Skeletal muscle cell (primary cell): ENCODE measurements around the gene DCXR.
A peak's percentile ranks its signal among the peaks of the same experiment; 100 is the strongest.

Experiments used
- DNase-seq: peaks from one replicate; pipeline ENCODE4 v3.0.0-alpha.2; 2010; ENCODE audit warnings: low read depth
- H3K4me3 ChIP-seq: 2 replicates; pipeline ENCODE4 v1.5.1; 2011; ENCODE audit warnings: low read depth, mild to moderate bottlenecking, control low read depth, low read length, moderate library complexity

DCXR gene

GRCh38 chr17:82004517-82005455 is 32.7 kb downstream of the DCXR start:
- H3K4me3 ChIP-seq: no peak overlapping the region
- no peak for DNase-seq

GRCh38 chr17:82003411-82004381 is 33.8 kb downstream of the DCXR start:
- no peak overlapping the region for H3K4me3 ChIP-seq
- DNase-seq: peak; percentile 83

- H3K4me3 ChIP-seq: no peak overlapping the region
- no peak for DNase-seq
Observed at GRCh38 chr17:82001571-82002056, 35.9 kb downstream of the DCXR start.

GRCh38 chr17:82000803-82001570 is 36.5 kb downstream of the DCXR start:
- no peak overlapping the region for H3K4me3 ChIP-seq
- DNase-seq: no peak

DNA sequence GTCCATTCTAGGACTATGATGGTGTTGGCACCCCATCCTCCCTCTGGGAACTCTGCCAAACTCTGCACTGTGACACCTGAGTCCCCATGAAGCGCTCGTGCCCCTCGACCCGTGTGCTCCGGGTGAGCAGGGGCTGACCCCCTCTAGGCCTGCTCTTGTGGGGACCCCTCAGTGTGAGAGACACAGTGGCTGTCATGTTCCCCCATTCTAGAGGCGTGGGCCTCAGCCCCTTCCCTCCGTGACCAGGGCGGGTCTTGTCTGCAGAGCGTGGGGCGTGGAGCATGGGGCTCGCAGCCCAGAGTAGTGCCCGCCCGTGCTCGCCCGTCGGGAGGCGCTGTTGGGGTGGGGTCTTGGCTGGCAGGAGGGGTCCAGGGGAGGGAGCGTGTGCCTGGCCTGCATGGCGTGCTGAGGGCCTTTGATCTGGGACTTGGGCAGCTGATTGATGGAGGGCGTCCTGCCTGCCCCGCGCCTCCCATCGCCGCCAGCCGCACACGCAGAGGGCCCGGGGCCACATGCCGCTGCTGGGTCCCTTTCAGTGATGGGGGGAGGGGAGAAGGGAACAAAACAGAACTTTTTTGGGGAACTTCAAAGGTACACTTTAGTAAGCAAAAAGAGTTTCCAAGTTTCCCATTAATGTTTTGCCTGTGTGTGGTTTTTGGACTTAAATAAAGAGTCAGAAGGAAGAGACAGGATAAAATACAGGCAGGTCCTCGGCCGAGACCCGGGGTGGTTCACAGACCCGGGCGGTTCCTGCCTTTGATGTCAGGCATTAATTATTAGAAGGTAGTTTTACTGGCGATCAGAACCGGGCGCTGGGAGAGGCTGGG is 37.3 kb downstream of the DCXR start:
- no peak for DNase-seq
- H3K4me3 ChIP-seq: no peak overlapping the region

DNA sequence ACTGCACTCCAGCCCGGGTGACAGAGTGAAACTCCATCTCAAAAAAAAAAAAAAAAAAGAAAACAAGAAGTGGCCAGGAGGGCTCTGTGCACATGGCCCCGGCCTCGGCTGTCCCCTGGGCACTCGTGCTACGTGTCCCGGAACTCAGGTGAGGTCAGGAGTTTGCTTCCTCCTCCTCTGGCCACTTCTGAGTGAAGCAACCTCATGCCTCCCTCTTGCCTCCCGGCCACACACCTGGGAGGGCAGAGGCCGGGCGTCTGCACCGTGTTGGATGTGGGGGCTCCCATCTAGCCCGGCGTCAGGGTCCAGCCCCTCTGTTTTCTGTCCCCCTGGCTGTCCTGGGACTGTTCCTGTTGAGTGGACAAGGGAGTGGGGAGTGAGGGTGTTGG is 37.9 kb downstream of the DCXR start:
- DNase-seq: no peak
- H3K4me3 ChIP-seq: no peak overlapping the region

DNA sequence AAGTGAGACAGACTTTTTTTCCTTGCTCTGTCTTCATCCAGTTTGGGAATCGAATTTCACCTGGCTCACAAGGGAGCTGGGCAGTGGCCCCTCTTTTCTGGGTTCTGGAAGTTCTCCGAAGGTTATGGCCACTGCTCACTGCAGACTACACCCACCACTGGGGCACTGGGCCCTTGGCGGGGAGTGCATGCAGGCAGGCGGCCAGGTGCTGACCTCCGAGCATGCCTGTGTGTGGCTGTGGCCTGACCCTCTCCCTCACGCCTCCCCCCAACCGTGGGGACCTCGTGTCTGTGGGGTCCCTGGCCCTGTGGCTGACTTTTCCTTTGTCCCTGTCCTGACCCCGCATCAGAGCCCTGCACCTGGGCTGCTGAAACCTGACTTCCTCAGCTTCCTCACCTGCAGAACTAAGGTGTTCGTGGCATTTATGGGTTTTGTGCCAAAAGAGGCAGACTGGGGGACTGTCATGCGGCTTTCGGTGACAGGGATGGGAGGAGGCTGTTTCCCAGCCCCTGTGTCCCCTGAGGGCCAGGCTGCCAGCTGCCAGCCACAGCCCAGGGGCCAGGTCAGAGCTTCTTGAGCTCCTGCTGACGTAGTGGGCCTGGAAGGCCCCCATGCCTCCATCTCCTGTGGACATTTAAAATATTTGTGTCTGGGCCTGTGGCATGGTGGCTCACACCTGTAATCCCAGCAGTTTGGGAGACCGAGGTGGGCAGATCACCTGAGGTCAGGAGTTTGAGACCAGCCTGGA is 38.6 kb downstream of the DCXR start:
- no peak for DNase-seq
- H3K4me3 ChIP-seq: no peak overlapping the region

- no peak for DNase-seq
- no peak overlapping the region for H3K4me3 ChIP-seq
Observed at GRCh38 chr17:81998212-81998611, 39.3 kb downstream of the DCXR start.

DNA sequence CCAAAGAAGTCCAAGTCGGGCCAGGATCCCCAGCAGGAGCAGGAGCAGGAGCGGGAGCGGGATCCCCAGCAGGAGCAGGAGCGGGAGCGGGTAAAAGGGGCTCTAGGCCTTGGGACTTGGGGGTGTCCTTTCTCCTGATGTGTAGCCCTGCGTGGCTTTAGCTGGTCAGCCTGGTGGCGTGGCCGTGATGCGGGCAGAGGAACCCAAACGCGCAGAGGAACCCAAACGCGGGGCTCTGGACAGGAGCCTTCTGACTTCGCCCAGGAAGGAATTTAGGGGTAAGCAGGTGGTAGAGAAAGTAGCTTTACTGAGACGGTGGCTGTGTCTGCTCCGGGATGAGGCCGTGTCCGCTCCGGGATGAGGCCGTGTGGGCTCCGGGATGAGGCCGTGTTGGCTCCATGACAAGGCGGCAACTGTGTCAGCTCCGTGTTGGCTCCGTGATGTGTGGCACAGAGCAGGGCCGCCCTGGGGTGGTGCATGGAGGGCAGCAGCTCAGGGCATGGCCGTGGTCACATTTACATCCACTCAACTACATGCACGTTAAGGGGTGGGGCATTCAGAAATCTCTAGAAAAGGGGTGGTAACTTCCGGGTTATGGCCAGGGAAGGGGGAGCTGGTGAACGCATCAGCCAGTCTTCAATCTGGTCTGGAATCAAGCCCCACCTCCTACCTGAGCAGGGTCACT is 40.6 kb downstream of the DCXR start:
- no peak overlapping the region for H3K4me3 ChIP-seq
- DNase-seq: no peak

GRCh38 chr17:81996232-81996756 is 41.2 kb downstream of the DCXR start:
- DNase-seq: no peak

DNA sequence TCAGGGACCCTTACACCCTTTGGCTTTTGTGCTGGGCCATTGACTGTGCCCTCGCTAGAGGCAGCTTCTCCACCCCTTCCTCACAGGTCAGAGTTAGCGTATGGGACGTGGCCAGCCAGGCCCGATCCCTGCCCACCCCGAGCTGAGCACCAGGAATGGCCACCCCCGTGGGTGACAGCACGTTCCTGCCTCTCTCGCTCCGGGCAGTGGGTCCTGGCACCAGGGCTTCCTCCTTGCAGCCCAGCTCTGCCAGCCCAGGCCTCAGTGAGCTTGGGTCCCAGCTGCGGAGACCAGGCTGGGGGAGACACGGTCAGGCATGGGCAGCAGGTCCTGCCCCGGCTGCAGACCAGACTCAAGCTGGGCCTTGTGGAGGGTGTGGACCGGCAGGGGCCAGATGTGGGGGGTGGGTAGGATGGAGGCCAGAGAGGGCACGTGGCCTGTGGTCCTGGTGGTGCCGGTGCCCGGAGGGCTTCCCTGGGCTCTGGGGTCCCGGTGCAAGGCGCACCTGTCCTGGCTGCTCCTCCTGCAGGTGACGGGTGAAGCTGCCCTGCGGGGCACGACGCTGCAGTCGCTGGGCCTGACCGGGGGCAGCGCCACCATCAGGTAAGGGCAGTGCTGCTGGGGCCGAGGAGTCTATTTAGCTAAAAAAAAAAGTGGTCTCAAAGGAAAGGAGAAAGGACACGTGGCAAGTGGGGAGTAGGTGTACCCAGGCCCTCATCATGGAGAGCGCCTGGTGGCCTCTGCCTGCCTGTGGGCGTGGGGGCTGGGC is 41.9 kb downstream of the DCXR start:
- no peak for DNase-seq
- no peak overlapping the region for H3K4me3 ChIP-seq

More at GRCh38 chr17:81996232-81996756, 41.2 kb downstream of the DCXR start:
- H3K4me3 ChIP-seq: no peak overlapping the region

DNA sequence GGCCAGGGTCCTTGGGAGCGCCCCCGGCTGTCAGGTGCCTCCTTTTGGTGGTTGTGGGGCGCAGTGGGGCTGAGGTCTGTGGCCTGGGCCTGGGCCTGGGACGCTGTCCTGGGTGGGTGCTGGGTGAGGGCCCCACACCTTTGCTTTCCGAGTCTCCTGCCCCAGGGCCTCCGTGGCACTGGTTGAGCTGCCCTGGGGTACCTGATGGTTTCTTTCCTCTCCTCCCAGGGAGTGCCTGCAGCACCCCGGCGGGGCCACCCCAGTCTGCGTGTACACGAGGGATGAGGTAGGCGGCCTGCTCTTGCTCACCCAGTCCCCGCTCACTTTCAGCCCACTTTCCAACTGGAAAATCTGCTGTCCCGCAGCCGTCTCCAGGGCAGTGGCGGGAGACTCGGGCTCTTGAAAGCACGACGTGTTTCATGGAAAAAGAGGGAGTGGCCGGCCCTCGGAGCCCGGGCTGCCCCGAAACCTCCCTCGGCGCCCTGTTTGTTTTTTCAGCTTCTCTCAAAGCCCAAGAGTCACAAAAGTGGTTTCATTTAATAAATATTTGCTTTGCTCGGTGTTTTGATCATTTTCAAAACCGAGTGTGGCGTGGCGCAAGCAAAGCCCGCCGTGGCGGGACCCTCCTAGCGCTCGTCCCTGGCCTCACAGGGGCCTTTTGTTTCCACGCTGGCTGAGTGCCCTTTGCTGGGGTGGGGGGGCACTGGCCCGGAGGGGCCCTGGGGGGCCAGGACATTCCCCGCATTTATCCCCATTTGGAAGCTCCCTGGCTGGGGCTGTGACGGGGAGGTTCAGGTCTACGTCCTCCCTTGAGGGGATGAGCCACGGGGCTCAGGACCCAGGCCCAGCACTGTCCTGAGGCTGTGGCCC is 42.7 kb downstream of the DCXR start:
- DNase-seq: no peak

GRCh38 chr17:81993729-81994592 is 43.5 kb downstream of the DCXR start:
- no peak for DNase-seq
- H3K4me3 ChIP-seq: no peak overlapping the region

More for the DNA sequence above, 42.7 kb downstream of the DCXR start:
- no peak overlapping the region for H3K4me3 ChIP-seq

DNA sequence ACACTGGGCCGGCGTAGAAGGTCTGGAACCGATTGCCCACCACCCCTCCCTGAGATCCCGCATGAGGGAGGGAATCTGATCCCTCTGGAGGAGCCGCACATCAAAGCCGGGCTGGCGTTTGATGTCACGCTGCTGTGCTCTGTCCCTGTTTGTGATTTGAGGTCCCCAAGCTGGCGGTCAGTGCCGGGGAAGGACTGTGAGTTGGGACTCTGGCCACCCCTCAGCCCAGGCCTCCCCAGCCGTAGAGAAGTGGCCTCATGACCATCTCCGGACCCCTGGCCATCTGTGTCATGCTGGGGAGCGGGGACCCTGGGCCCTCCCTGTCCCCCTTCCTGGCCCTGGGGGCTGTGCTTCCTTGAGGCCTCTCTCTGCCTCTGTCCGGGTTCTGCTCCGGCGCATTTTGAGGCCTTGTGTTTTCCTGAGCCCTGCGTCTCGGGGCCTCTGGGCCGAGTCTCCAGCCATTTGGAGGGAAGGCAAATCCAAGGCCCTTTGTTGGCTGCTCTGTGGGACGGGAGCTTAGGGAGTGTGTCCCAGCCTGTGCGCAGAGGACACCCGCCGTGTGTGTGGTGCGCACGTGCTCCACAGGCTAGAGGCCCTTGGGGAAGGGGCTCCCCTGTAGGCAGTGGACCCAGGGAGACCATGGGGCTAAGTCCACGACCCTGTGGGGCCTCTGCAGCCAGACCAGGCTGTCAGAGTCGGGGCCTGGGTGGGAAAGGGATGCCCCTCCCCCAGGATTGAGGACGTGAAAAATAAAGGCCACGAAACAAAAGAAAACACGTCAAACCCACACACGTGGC is 45.0 kb downstream of the DCXR start:
- no peak for DNase-seq
- no peak overlapping the region for H3K4me3 ChIP-seq
